Ishikawa (cell line): ENCODE measurements around the gene SMIM22.

Experiments used
- CEBPB ChIP-seq: IDR thresholded peaks from 2 replicates; pipeline ENCODE4 v1.6.1; 2012
- CREB1 ChIP-seq: IDR thresholded peaks from 2 replicates; pipeline ENCODE4 v1.6.1; 2012; ENCODE audit warnings: low read depth
- EGR1 ChIP-seq: IDR thresholded peaks from 2 replicates; pipeline ENCODE4 v1.6.1; 2012
- EP300 ChIP-seq: IDR thresholded peaks from 2 replicates; pipeline ENCODE4 v1.6.1; 2012; ENCODE audit warnings: borderline replicate concordance
- FOXM1 ChIP-seq: IDR thresholded peaks from 2 replicates; pipeline ENCODE4 v1.6.1; 2012; ENCODE audit warnings: low read depth, borderline replicate concordance
- MAX ChIP-seq: IDR thresholded peaks from 2 replicates; pipeline ENCODE4 v1.6.1; 2012
- RAD21 ChIP-seq: IDR thresholded peaks from 2 replicates; pipeline ENCODE4 v1.6.1; 2012; ENCODE audit warnings: low read depth
- REST ChIP-seq: IDR thresholded peaks from 2 replicates; pipeline ENCODE4 v1.6.1; 2012; ENCODE audit warnings: low read depth, mild to moderate bottlenecking
- TAF1 ChIP-seq: IDR thresholded peaks from 2 replicates; pipeline ENCODE4 v1.6.1; 2012; ENCODE audit warnings: low read depth, mild to moderate bottlenecking
- TCF12 ChIP-seq: IDR thresholded peaks from 2 replicates; pipeline ENCODE4 v1.6.1; 2012; ENCODE audit warnings: low read depth
- TEAD4 ChIP-seq: IDR thresholded peaks from 2 replicates; pipeline ENCODE4 v1.6.1; 2012
- USF1 ChIP-seq: IDR thresholded peaks from 2 replicates; pipeline ENCODE4 v1.6.1; 2012
- YY1 ChIP-seq: IDR thresholded peaks from 2 replicates; pipeline ENCODE4 v1.6.1; 2012; ENCODE audit warnings: low read depth
- ZBTB7A ChIP-seq: IDR thresholded peaks from 2 replicates; pipeline ENCODE4 v1.6.1; 2012; ENCODE audit warnings: low read depth

- TF ChIP-seq REST (no peak), FOXM1 (no peak), CEBPB (no peak), USF1 (no peak), MAX (no peak), RAD21 (no peak), TAF1 (no peak), TCF12 (no peak), TEAD4 (no peak), EGR1 (no peak), EP300 (no peak), ZBTB7A (no peak), CREB1 (no peak), YY1 (no peak)
Measured at GRCh38 chr16:4796982-4797804, 2.0 kb downstream of the SMIM22 start.
